WTC11 (cell line): Measurements from ENCODE around the gene OR13C2. TPM values are rescaled to one million over a fixed set of nuclear protein-coding genes. Genes with fewer than 3 reads are reported as not detected.

ENCODE experiments used
- ATAC-seq: fragments of 200-7000 bp; cut with Tn5 transposase; 2 replicates; pipeline ENCODE4 v1.10.0; 2021; ENCODE audit warnings: mild to moderate bottlenecking, moderate library complexity
- CTCF ChIA-PET: fragments of 300-600 bp; sonication (Branson Sonifier 250); formaldehyde crosslinking; loops from one replicate; lab custom pipeline; 2021; ENCODE audit warnings: antibody characterized with exemption; lab: Charles Lee
- POLR2A ChIA-PET: fragments of 350-600 bp; sonication (Branson Sonifier 250); formaldehyde crosslinking; loops from one replicate; lab custom pipeline; 2021; ENCODE audit warnings: antibody characterized with exemption; lab: Charles Lee
- DNase-seq: peaks from one replicate; pipeline ENCODE4 v3.0.0; 2021; ENCODE audit warnings: low spot score
- H3K27ac Mint-ChIP-seq: 2 replicates; pipeline ENCODE4 v1.8.0; 2021; ENCODE audit warnings: mixed read lengths
- H3K27me3 Mint-ChIP-seq: 2 replicates; pipeline ENCODE4 v1.8.0; 2021; ENCODE audit warnings: low read depth, mild to moderate bottlenecking, moderate library complexity, mixed read lengths
- H3K36me3 Mint-ChIP-seq: 2 replicates; pipeline ENCODE4 v1.8.0; 2021; ENCODE audit warnings: mixed read lengths
- H3K4me1 Mint-ChIP-seq: 2 replicates; pipeline ENCODE4 v1.8.0; 2022; ENCODE audit warnings: mixed read lengths
- H3K4me3 Mint-ChIP-seq: 2 replicates; pipeline ENCODE4 v1.8.0; 2021; ENCODE audit warnings: mild to moderate bottlenecking, moderate library complexity, mixed read lengths
- H3K9me3 Mint-ChIP-seq: 2 replicates; pipeline ENCODE4 v1.8.0; 2021; ENCODE audit warnings: mixed read lengths
- ATF1 ChIP-seq: sonication (generic); formaldehyde crosslinking; IDR thresholded peaks from 2 replicates; pipeline ENCODE4 v1.8.1; 2023; ENCODE audit warnings: mild to moderate bottlenecking, moderate library complexity, missing genetic modification reagents
- ELF4 ChIP-seq: sonication (generic); formaldehyde crosslinking; IDR thresholded peaks from 2 replicates; pipeline ENCODE4 v1.8.1; 2022; ENCODE audit warnings: low read depth, mild to moderate bottlenecking, moderate library complexity, missing genetic modification reagents
- ESRRA ChIP-seq: sonication (generic); formaldehyde crosslinking; IDR thresholded peaks from 2 replicates; pipeline ENCODE4 v1.8.1; 2022; ENCODE audit warnings: mild to moderate bottlenecking, missing genetic modification reagents, borderline replicate concordance
- GABPB1 ChIP-seq: sonication (generic); formaldehyde crosslinking; IDR thresholded peaks from 2 replicates; pipeline ENCODE4 v1.8.1; 2023; ENCODE audit warnings: mild to moderate bottlenecking, missing genetic modification reagents
- HMGA2 ChIP-seq: fragments of 250-450 bp; sonication (Bioruptor Pico); IDR thresholded peaks from 2 replicates; pipeline ENCODE4 v1.4.0; 2021; ENCODE audit warnings: mild to moderate bottlenecking, moderate library complexity
- MXD4 ChIP-seq: fragments of 250-450 bp; sonication (Bioruptor Pico); IDR thresholded peaks from 2 replicates; pipeline ENCODE4 v1.8.0; 2021; ENCODE audit warnings: mild to moderate bottlenecking, moderate library complexity, borderline replicate concordance
- TEAD1 ChIP-seq: sonication (generic); formaldehyde crosslinking; IDR thresholded peaks from 2 replicates; pipeline ENCODE4 v1.8.0; 2022; ENCODE audit warnings: mild to moderate bottlenecking, missing genetic modification reagents
- USF1 ChIP-seq: sonication (generic); formaldehyde crosslinking; IDR thresholded peaks from 2 replicates; pipeline ENCODE4 v1.8.0; 2022; ENCODE audit warnings: mild to moderate bottlenecking, missing genetic modification reagents
- ZNF317 ChIP-seq: sonication (generic); formaldehyde crosslinking; IDR thresholded peaks from 2 replicates; pipeline ENCODE4 v1.8.1; 2023; ENCODE audit warnings: low read depth, mild to moderate bottlenecking, moderate library complexity, missing genetic modification reagents, borderline replicate concordance
- ZNF423 ChIP-seq: fragments of 250-450 bp; sonication (Bioruptor Pico); IDR thresholded peaks from 2 replicates; pipeline ENCODE4 v2.1.2; 2022; ENCODE audit warnings: mild to moderate bottlenecking, moderate library complexity
- total RNA-seq: library from RNA; stranded (reverse); gene quantifications from 3 replicates; pipeline ENCODE4 v1.2.3, GENCODE V29; 2021
- TF ChIP-seq, protein P1 (sequence below): sonication (generic); formaldehyde crosslinking; IDR thresholded peaks from 2 replicates; pipeline ENCODE4 v1.8.1; 2023; ENCODE audit warnings: mild to moderate bottlenecking, missing genetic modification reagents, borderline replicate concordance
- TF ChIP-seq, protein P2 (sequence below): sonication (generic); formaldehyde crosslinking; IDR thresholded peaks from 2 replicates; pipeline ENCODE4 v1.8.1; 2022; ENCODE audit warnings: low read depth, mild to moderate bottlenecking, moderate library complexity, missing genetic modification reagents, borderline replicate concordance
- TF ChIP-seq, protein P3 (sequence below): sonication (generic); formaldehyde crosslinking; IDR thresholded peaks from 2 replicates; pipeline ENCODE4 v1.8.0; 2022; ENCODE audit warnings: missing genetic modification reagents

Gene OR13C2
- total RNA-seq, 1 experiment from 2014 or later, result not detected

DNA sequence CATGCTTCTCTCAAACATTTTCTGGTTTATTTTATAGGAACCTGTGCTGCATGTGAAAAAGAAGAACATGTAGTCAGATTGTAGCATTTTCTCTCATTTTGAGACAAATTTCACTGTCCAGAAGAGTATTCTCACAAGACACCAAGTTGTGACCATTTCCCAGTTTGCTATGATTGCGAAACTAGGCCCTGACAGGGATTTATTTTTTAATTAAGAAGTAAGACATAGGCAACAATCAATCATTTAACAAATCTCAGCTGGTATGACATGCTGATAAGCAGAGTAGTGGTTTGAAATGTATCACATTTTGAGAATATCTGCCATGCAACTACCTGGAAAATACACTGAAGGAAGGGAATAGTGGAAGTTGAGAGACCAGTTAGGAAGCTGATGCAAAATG is 24.9 kb downstream of the OR13C2 start:
- H3K4me3 Mint-ChIP-seq, result no peak overlapping the region
- H3K36me3 Mint-ChIP-seq, result no peaks in the 10 kb centered on the region
- no peaks in the 10 kb centered on the region for H3K27me3 Mint-ChIP-seq
- no peaks in the 10 kb centered on the region for H3K4me1 Mint-ChIP-seq
- H3K9me3 Mint-ChIP-seq, result no peaks in the 10 kb centered on the region
- ATAC-seq, result no peak
- CTCF ChIA-PET, result no interaction called here
- POLR2A ChIA-PET, result no interaction called here
- no peak for TF ChIP-seq ZNF317
- H3K27ac Mint-ChIP-seq, result no peak overlapping the region
- no peak for DNase-seq

GRCh38 chr9:104577263-104577662 is 28.2 kb downstream of the OR13C2 start:
- peaks cover 14% of the 10 kb centered on the region for H3K9me3 Mint-ChIP-seq
- no peak overlapping the region for H3K27ac Mint-ChIP-seq
- H3K4me3 Mint-ChIP-seq, result no peak overlapping the region
- no peaks in the 10 kb centered on the region for H3K4me1 Mint-ChIP-seq
- no peaks in the 10 kb centered on the region for H3K27me3 Mint-ChIP-seq
- TF ChIP-seq MXD4 (CRISPR knock-in tag), result no peak
- no peak for TF ChIP-seq ZNF423 (CRISPR knock-in tag)
- no peak for TF ChIP-seq ESRRA
- TF ChIP-seq, protein P1, sequence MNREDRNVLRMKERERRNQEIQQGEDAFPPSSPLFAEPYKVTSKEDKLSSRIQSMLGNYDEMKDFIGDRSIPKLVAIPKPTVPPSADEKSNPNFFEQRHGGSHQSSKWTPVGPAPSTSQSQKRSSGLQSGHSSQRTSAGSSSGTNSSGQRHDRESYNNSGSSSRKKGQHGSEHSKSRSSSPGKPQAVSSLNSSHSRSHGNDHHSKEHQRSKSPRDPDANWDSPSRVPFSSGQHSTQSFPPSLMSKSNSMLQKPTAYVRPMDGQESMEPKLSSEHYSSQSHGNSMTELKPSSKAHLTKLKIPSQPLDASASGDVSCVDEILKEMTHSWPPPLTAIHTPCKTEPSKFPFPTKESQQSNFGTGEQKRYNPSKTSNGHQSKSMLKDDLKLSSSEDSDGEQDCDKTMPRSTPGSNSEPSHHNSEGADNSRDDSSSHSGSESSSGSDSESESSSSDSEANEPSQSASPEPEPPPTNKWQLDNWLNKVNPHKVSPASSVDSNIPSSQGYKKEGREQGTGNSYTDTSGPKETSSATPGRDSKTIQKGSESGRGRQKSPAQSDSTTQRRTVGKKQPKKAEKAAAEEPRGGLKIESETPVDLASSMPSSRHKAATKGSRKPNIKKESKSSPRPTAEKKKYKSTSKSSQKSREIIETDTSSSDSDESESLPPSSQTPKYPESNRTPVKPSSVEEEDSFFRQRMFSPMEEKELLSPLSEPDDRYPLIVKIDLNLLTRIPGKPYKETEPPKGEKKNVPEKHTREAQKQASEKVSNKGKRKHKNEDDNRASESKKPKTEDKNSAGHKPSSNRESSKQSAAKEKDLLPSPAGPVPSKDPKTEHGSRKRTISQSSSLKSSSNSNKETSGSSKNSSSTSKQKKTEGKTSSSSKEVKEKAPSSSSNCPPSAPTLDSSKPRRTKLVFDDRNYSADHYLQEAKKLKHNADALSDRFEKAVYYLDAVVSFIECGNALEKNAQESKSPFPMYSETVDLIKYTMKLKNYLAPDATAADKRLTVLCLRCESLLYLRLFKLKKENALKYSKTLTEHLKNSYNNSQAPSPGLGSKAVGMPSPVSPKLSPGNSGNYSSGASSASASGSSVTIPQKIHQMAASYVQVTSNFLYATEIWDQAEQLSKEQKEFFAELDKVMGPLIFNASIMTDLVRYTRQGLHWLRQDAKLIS (CRISPR knock-in tag), result no peak
- no peak for TF ChIP-seq ATF1 (CRISPR knock-in tag)
- TF ChIP-seq GABPB1 (CRISPR knock-in tag), result no peak
- TF ChIP-seq, protein P2, sequence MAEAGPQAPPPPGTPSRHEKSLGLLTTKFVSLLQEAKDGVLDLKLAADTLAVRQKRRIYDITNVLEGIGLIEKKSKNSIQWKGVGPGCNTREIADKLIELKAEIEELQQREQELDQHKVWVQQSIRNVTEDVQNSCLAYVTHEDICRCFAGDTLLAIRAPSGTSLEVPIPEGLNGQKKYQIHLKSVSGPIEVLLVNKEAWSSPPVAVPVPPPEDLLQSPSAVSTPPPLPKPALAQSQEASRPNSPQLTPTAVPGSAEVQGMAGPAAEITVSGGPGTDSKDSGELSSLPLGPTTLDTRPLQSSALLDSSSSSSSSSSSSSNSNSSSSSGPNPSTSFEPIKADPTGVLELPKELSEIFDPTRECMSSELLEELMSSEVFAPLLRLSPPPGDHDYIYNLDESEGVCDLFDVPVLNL (CRISPR knock-in tag), result no peak
- POLR2A ChIA-PET, result no interaction called here
- no peak for DNase-seq
- H3K36me3 Mint-ChIP-seq, result peaks cover 5% of the 10 kb centered on the region; the same call in 1 of the 2 replicates
- no peak for ATAC-seq
- CTCF ChIA-PET, result no interaction called here

DNA sequence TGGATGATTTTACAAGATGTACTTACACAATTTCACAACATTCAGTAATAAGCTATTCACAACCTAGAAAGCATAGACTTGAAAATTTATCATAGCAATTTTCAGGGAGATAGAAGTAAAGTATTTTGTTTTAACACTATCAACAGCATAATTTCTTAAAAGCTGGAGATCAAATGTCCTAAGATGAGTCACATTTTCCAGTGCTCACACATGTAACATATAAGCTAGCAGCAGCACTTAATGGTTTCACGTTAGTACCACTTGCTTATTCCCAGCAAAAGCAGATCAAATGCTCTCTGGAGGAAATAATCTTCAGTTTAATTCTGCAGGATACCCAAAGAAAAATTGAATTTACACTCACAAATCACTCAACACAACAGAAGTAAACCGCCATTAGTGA is 30.0 kb downstream of the OR13C2 start:
- Mint-ChIP-seq H3K27ac (no peak overlapping the region), H3K36me3 (peaks cover 5% of the 10 kb centered on the region; the same call in 1 of the 2 replicates)
- no peak for DNase-seq
- TF ChIP-seq, protein P3, sequence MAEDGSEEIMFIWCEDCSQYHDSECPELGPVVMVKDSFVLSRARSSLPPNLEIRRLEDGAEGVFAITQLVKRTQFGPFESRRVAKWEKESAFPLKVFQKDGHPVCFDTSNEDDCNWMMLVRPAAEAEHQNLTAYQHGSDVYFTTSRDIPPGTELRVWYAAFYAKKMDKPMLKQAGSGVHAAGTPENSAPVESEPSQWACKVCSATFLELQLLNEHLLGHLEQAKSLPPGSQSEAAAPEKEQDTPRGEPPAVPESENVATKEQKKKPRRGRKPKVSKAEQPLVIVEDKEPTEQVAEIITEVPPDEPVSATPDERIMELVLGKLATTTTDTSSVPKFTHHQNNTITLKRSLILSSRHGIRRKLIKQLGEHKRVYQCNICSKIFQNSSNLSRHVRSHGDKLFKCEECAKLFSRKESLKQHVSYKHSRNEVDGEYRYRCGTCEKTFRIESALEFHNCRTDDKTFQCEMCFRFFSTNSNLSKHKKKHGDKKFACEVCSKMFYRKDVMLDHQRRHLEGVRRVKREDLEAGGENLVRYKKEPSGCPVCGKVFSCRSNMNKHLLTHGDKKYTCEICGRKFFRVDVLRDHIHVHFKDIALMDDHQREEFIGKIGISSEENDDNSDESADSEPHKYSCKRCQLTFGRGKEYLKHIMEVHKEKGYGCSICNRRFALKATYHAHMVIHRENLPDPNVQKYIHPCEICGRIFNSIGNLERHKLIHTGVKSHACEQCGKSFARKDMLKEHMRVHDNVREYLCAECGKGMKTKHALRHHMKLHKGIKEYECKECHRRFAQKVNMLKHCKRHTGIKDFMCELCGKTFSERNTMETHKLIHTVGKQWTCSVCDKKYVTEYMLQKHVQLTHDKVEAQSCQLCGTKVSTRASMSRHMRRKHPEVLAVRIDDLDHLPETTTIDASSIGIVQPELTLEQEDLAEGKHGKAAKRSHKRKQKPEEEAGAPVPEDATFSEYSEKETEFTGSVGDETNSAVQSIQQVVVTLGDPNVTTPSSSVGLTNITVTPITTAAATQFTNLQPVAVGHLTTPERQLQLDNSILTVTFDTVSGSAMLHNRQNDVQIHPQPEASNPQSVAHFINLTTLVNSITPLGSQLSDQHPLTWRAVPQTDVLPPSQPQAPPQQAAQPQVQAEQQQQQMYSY, result no peak
- no peak for TF ChIP-seq ELF4 (CRISPR knock-in tag)
- no peak for TF ChIP-seq ESRRA
- no peak for TF ChIP-seq ZNF317
- TF ChIP-seq TEAD1, result no peak
- TF ChIP-seq USF1 (CRISPR knock-in tag), result no peak
- no peak for TF ChIP-seq HMGA2 (CRISPR knock-in tag)
- TF ChIP-seq, all 79 proteins: peak for 0
- Mint-ChIP-seq H3K4me1 (no peaks in the 10 kb centered on the region), H3K27me3 (no peaks in the 10 kb centered on the region), H3K9me3 (peaks cover 25% of the 10 kb centered on the region), H3K4me3 (no peak overlapping the region)
- ChIA-PET CTCF (no interaction called here), POLR2A (no interaction called here)
- no peak for ATAC-seq
